ENCODE data around the gene GRP.

The GRP gene

DNA sequence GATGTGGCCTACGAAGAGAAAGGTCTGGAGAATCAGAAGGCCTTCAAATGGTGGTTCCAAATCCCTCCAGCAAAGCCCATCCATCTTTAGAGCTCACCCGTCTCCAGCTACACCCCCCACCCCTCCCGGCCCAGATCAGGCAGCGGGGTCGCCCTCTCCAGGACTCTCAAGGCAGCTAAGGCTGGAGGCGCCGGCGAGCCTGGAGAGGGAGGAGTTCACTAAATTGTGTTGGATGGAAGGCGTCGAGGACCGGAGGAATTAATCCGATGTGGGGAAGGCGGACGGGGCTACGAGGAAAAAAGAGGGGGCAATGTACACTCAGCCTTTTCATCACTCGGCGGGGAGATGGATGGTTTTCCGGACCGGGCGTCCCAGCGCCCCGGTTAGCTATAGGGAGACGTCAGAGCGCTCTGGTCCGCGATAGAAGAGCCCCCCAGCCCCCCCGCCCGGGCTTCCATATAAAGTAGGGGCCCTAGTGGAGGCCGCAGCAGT, at the start of gene GRP:
GRP (plus strand) TSS at position 487 of the 492 bp plus-strand sequence. CDS start 108 bp downstream, outside the sequence.
- no peak for FAIRE-seq

- FAIRE-seq, result no peak
Observed at GRCh38 chr18:59172664-59173249, 47.2 kb upstream of the GRP start.

GRCh38 chr18:59177485-59177884, 42.5 kb upstream of the GRP start:
- no peak for FAIRE-seq

GRCh38 chr18:59180150-59180845, 39.7 kb upstream of the GRP start:
- FAIRE-seq, result no peak

DNA sequence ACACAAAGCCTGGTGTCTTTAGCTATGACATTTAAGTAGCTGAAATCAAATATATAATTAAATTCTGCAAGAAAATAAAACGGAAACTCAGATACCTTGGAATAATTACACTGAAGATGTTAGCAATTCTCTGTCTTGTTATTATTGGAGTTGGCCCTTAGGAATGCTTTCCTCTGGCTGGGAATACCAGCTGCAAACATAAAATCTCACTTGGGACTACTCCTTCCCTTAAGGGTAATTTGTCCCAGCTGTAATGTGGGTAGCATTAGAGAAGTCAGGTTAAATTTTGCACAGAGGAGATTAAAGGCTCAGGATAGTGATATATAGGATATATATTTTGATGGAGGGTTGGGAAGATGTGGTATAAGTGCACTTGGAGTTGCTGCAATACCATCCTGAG, 37.3 kb upstream of the GRP start:
- no peak for FAIRE-seq

DNA sequence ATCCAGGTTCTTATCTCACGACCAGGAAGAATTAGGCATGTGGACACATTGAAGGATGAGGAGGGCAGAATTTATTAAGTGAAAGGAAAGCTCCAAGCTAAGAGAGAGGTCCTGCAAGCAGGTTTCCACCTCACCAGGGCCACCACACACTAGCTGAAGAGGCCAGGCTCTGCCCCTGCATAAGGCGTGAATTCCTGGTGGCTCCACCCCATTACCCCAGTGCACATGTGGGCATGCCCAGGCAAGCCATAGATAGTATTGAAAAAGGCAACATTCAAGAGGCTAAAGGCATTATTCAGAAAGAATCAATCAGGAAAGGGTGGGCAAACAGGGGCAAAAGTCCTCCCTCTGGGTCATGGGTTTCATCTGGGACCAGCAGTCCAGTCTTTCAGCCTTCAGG, 30.9 kb upstream of the GRP start:
- FAIRE-seq, result no peak

- no peak for FAIRE-seq
Observed at GRCh38 chr18:59189746-59190145, 30.2 kb upstream of the GRP start.

GRCh38 chr18:59196161-59196725, 23.7 kb upstream of the GRP start:
- FAIRE-seq, result no peak

DNA sequence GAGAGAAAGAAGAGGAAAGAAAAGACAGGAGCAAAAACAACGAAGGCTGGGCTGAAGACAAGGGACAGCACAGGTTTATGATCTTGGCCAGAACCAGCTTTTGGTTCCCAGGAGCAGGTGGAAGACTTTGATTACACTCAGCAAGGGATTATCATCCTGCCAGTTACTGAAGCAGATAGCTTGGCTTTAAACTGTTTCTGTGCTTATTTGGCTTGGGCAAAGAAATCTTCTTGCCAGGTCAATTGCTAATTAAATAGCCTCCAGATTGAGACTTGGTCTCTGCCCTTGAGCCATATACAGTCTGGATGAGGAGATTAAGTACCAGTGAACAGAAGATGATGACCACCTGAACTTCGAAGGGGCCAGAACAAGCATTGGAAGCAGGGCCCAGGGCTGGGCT, 22.3 kb upstream of the GRP start:
- FAIRE-seq, result no peak

GRCh38 chr18:59198215-59198614, 21.7 kb upstream of the GRP start:
- no peak for FAIRE-seq

DNA sequence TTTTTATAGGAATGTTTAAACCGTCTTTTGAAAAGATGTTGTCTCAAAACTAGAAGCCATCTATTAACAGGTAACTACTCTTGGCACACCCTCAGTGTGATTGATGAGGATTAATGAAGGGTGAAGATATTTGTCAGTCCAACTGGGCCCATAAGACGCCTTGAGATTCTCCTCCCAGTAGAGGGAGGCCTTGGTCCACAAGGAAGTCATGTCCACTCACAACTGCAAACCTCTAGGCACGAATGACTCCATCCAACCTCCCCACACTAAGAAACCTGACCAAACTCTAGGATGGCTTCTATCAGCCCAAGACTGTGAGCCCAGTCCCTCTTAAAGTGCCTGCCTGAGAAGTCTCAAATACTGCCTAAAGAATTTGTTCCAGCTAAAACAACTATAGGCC, 19.2 kb upstream of the GRP start:
- FAIRE-seq, result no peak

DNA sequence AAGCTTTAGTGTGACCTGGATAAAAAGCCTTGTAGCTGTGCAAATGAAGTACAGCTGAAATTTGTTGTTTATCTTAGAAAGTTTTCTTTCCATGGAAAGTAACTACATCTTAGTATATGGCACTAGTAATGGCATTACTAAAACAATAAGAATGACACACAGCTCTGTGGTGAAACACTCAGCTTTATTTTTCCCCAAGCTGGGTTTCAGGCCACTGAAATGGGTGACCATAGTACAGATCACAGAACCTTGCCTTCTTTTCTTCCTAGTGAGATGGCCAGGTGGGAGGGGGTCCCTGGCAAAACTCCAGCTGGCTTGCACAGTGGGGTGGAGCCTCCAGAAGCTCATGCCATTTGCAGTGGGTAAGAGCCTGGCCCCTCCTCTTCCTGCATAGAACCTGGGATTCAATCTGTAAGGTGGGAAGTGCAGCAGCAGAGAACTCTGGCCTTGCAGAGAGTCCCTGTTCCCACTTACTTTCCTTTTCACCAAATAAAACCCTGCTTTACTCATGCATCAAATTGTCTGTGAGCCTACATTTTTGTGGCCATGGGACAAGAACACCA, 17.6 kb upstream of the GRP start:
- no peak for FAIRE-seq

DNA sequence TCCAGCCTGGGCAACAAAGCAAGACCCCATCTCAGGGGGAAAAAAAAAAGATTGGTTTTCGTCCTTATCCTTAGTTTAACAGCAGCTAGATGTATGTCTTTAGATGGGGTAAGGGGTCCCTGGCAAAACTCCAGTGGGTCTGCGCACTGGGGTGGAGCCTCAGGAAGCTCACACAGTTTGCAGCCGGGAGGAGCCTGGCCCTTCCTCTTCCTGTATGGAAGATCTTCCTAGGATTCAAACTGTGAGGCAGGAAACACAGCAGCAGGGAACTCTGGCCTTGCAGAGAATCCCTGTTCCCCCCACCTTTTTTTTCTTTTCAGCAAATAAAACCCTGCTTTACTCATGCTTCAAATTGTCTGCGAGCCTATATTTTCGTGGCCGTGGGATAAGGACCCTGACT, 12.5 kb upstream of the GRP start:
- no peak for FAIRE-seq

GRCh38 chr18:59208602-59209125, 11.3 kb upstream of the GRP start:
- no peak for FAIRE-seq

GRCh38 chr18:59210299-59210698, 9.7 kb upstream of the GRP start:
- no peak for FAIRE-seq

DNA sequence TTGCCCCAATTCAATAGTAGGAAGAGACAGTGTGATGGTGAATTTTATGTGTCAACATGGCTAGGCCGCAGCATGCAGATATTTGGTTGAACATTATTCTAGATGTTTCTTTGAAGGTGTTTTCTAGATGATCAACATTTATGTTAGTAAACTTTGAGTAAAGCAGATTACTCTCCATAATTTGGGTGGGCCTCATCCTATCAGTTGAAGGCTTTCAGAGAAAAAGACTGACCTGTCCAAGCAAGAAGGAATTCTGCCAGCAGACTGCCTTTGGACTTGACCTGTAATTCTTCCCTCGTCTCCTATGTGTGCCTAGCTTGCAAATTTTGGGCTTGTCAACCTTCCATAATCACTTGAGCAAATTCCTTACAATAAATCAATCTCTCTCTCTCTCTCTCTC, 8.3 kb upstream of the GRP start:
- no peak for FAIRE-seq

DNA sequence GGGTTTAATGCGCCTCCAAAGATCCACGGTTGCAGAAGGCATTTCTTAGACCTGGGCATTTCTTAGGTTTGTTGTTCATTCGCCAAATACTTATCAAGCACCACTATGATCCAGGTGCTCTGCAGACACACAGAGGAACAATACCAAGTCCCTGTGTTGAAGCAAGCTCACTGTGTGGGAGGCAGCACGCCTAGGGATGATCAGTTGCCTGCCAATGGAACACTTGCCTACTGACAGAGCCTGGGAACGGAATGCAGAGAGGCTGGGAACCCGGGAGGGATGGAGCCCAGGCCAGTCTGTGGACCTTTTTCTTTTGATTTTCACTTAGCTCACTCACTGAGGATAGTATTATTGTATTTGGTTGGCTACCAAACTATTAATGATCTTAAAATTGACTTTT, 1.9 kb upstream of the GRP start:
- FAIRE-seq, result no peak

- FAIRE-seq, result no peak
Observed at GRCh38 chr18:59220164-59220783, 316 bp downstream of the GRP start.

- FAIRE-seq, result no peak
Observed at GRCh38 chr18:59220784-59221765, 1.1 kb downstream of the GRP start.

DNA sequence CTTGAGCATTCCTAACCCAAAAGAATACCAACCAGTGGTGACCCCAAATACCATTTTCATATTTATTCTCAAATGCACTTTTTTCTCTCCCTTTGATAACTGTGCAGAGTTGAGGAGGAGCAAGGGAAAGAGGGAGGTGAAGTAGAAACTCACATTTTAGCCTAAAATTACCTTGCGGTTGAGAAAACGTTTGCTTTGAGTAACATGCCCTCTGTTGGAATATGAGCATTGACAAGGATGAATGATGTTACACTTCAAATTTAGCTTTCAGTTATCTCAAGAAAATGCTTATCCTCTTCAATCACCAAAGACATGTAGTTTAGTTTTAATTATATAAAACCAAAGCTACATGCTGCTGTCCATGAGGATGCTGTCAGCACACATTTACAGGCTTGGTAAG, 2.4 kb downstream of the GRP start:
- no peak for FAIRE-seq

GRCh38 chr18:59228351-59228750, 8.4 kb downstream of the GRP start:
- no peak for FAIRE-seq

DNA sequence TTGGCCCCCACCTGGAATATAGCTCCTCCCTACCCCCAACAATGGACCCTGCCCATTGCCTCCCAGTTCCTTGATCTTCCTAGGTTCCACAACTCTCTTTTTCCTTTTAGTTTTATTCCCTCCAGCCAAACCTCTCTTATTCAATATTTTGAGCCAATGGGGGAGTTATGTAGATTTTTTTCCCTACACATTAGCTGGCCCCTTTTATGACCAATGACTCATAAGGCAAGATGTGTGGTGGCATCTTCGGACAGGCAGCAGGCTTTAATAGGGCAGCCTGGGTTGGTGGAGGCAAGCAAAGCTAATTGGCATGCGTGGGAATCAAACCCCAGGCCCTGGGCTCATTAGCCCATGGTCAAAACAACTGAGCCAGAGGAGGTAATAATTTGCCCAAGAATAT, 9.2 kb downstream of the GRP start:
- FAIRE-seq, result no peak

Data from A204.1 (cell line).